Measurements from ENCODE around the gene OR2T34. TPM values are rescaled to one million over a fixed set of nuclear protein-coding genes. Genes with fewer than 3 reads are reported as not detected.

OR2T34 gene
- total RNA-seq, 1 donor from 2014 or later, result not detected

DNA sequence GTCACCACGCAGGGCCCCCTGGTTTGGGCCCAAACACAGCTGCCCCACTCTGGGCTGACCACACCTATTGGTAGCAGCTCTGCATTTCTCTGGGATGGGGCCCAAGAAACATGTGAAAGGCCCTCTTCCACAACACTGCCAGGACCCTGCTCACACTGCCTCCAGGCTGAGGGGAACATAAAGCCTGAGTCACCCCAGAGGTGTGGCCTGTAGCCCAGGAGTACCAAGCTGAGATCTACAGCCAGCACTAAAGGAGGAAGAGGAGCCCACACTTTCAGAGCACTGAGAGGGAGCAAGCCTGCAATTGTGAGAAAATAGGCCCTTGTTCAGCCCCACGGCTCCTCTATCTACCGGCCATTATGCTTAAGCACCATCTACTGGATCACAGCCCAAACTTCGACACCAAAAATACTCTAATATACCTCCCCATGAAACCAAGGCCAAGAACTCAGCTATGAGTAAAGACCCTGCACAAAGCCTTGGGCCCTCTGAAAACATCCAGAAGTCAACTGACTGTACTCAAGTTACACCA lies 37.4 kb upstream of the OR2T34 start:
- Mint-ChIP-seq H3K4me3 (ENCODE audit: low read depth) (no peak overlapping the region), H3K9me3 (ENCODE audit: low read depth) (peaks cover 71% of the 10 kb centered on the region), H3K27me3 (no peaks in the 10 kb centered on the region), H3K4me1 (ENCODE audit: low read depth) (no peaks in the 10 kb centered on the region), H3K27ac (no peak overlapping the region), H3K36me3 (ENCODE audit: insufficient read depth) (peaks cover 1% of the 10 kb centered on the region)
- TF ChIP-seq, protein P1, sequence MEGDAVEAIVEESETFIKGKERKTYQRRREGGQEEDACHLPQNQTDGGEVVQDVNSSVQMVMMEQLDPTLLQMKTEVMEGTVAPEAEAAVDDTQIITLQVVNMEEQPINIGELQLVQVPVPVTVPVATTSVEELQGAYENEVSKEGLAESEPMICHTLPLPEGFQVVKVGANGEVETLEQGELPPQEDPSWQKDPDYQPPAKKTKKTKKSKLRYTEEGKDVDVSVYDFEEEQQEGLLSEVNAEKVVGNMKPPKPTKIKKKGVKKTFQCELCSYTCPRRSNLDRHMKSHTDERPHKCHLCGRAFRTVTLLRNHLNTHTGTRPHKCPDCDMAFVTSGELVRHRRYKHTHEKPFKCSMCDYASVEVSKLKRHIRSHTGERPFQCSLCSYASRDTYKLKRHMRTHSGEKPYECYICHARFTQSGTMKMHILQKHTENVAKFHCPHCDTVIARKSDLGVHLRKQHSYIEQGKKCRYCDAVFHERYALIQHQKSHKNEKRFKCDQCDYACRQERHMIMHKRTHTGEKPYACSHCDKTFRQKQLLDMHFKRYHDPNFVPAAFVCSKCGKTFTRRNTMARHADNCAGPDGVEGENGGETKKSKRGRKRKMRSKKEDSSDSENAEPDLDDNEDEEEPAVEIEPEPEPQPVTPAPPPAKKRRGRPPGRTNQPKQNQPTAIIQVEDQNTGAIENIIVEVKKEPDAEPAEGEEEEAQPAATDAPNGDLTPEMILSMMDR (IDR thresholded peaks at IDR 0.05; ENCODE audit: unreplicated experiment), result no peak
- DNase-seq (ENCODE audit: low spot score, unreplicated experiment), result no peak

DNA sequence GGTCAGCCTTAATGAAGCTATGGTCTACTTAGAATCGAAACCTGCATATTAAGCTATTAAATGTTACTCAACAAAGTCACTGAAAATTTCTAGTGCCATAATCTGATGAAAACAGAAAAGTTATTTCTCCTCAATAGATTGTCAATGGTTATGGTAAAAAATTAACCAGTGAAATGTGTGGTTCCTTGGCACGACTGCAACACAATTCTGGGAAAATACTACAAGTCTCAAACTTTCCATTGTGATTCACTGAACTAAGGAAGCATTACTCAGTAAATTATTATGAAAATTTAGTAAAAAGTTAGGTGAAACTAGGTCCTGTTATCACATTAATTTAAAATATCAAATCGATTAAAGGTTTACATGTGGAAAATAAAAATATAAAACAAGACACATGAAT lies 35.7 kb upstream of the OR2T34 start:
- Mint-ChIP-seq H3K27me3 (no peaks in the 10 kb centered on the region), H3K9me3 (ENCODE audit: low read depth) (peaks cover 72% of the 10 kb centered on the region), H3K36me3 (ENCODE audit: insufficient read depth) (peaks cover 1% of the 10 kb centered on the region), H3K4me1 (ENCODE audit: low read depth) (no peaks in the 10 kb centered on the region), H3K27ac (no peak overlapping the region), H3K4me3 (ENCODE audit: low read depth) (no peak overlapping the region)
- TF ChIP-seq, protein P1 (IDR thresholded peaks at IDR 0.05; ENCODE audit: unreplicated experiment), result no peak
- DNase-seq (ENCODE audit: low spot score, unreplicated experiment), result no peak

DNA sequence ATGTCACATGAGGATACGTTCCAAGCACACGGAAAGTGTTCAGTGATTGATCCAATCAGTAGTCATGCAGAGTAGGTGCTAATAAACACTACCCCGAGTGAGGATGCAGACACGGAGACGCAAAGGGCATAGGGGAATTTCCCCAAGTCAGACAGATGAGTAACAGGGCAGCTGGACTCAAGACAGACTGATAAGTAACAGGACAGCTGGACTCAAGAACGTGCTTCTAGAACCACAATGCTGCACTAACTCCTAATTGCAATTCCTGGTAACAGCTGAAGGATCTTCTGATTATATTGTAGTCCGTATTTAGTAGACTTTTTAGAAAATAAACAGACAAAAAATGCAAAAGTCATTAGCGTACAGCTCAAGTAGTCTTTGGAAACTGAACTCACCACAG lies 24.8 kb upstream of the OR2T34 start:
- Mint-ChIP-seq H3K27ac (no peak overlapping the region), H3K4me3 (ENCODE audit: low read depth) (no peak overlapping the region), H3K36me3 (ENCODE audit: insufficient read depth) (peaks cover 6% of the 10 kb centered on the region), H3K9me3 (ENCODE audit: low read depth) (peaks cover 58% of the 10 kb centered on the region), H3K4me1 (ENCODE audit: low read depth) (no peaks in the 10 kb centered on the region), H3K27me3 (no peaks in the 10 kb centered on the region)
- no peak for DNase-seq (ENCODE audit: low spot score, unreplicated experiment)
- TF ChIP-seq, protein P1 (IDR thresholded peaks at IDR 0.05; ENCODE audit: unreplicated experiment), result no peak

DNA sequence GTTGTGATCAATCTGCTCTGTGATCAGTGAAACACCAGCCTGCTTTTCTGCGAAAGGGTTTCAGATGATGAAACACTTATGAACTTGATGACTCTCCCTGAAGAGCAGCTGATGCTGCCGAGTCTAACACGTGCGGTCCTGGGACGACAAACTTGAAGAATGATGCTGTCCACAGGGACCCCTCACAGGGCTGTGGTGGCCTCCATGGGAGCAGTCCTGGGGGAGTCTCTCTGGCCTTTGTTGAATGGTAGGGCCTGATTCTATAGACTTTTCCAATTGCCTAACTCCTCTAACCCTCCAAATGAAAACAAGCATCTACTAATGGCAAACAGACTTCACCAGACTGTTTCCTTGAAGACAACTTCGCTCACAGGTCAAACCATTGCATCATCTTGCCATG lies 23.0 kb upstream of the OR2T34 start, which contains the start of gene OR2T10:
Gene OR2T10, minus strand, starts transcription at position 112 of the 400 bp plus-strand sequence. CDS start 3,932 bp downstream, outside the sequence.
- Mint-ChIP-seq H3K27me3 (no peaks in the 10 kb centered on the region), H3K4me3 (ENCODE audit: low read depth) (no peak within 1 kb of the TSS), H3K36me3 (ENCODE audit: insufficient read depth) (peaks cover 6% of the 10 kb centered on the region), H3K4me1 (ENCODE audit: low read depth) (no peaks in the 10 kb centered on the region), H3K27ac (no peak within 1 kb of the TSS), H3K9me3 (ENCODE audit: low read depth) (peaks cover 55% of the 10 kb centered on the region)
- TF ChIP-seq, protein P1 (IDR thresholded peaks at IDR 0.05; ENCODE audit: unreplicated experiment), result no peak
- no peak for DNase-seq (ENCODE audit: low spot score, unreplicated experiment)

DNA sequence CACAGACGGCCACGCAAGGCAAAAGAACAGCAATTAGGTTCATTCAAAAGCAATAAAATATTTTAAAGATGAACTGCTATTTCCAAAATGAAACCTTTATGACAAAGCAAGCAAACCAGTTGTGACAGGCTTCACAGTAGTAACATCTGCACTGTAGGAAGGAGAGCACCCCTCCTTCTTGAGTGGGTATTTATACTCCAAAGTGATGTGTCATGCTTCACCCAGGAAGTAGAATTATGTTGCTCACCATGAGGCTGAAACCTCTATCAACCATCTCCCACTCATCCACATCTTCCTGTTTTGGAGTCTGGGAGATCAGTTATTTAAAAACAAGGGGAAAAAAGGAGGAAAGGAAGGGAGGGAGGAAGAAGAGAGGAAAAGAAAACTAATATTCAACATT lies 22.1 kb upstream of the OR2T34 start:
- Mint-ChIP-seq H3K27me3 (no peaks in the 10 kb centered on the region), H3K27ac (no peak overlapping the region), H3K36me3 (ENCODE audit: insufficient read depth) (peaks cover 2% of the 10 kb centered on the region), H3K9me3 (ENCODE audit: low read depth) (peaks cover 52% of the 10 kb centered on the region), H3K4me1 (ENCODE audit: low read depth) (no peaks in the 10 kb centered on the region), H3K4me3 (ENCODE audit: low read depth) (no peak overlapping the region)
- TF ChIP-seq, protein P1 (IDR thresholded peaks at IDR 0.05; ENCODE audit: unreplicated experiment), result no peak
- no peak for DNase-seq (ENCODE audit: low spot score, unreplicated experiment)

Measured in progenitor cell of endocrine pancreas (in vitro differentiated cells).